Activated CD8-positive, alpha-beta memory T cell treated with anti-CD3 and anti-CD28 coated beads, Interleukin-2, amount 50 U/mL, for 24 hours (primary cell): Measurements from ENCODE around the gene RPL13.
"Not testable (repeated sequence)": the region's sequence is repeated elsewhere in the genome, so short reads cannot be mapped to it uniquely, and the experiment has no call there.

Experiments
- DNase-seq: peaks from one replicate; pipeline ENCODE4 v3.0.0-alpha.2; 2020; ENCODE audit errors: extremely low read depth

The RPL13 gene

DNA sequence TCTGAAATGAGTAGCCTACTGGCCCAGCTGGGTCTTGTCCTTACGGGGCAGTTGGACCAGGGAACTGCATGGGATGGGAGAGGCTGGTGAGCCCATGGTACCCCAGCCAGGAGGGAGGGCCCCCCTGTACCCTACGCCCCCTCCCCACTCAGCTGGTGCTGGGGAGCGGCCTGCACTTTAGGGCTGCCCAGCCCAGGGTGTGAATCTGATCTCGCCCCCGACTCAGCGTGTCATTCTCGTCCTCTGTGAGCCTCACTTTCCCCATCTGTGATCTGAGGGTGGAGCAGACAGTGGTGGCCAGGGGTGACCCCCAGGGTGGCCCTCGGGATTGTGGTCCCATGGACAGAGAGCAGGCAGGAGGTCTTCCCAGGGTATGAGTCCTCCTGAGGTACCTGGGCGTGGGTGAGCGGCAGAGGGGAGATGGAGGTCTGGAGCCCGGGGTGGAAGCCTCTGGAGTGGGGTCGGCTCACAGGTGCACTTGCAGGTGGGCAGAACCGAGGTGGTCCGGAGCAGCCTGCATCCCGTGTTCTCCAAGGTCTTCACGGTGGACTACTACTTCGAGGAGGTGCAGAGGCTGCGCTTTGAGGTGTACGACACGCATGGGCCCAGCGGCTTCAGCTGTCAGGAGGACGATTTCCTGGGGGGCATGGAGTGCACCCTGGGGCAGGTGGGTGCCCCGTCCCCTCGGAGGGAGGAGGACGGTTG, 16.7 kb downstream of the RPL13 start:
- DNase-seq, result no peak

DNA sequence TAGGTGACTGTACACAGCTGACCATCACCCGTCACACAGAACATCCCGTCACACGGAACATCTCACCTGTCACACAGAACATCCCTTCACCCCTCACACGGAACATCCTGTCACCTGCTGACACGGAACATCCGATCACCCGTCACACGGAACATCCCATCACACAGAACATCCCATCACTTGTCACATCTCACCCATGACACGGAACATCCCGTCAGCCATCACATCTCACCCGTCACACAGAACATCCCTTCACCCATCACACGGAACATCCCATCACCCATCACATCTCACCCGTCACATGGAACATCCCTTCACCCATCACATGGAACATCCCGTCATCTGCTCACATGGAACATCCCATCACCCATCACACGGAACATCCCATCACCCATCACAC, 18.9 kb downstream of the RPL13 start:
- DNase-seq, result no peak

- DNase-seq, result no peak
Measured at GRCh38 chr16:89581045-89581695, 20.7 kb downstream of the RPL13 start.

DNA sequence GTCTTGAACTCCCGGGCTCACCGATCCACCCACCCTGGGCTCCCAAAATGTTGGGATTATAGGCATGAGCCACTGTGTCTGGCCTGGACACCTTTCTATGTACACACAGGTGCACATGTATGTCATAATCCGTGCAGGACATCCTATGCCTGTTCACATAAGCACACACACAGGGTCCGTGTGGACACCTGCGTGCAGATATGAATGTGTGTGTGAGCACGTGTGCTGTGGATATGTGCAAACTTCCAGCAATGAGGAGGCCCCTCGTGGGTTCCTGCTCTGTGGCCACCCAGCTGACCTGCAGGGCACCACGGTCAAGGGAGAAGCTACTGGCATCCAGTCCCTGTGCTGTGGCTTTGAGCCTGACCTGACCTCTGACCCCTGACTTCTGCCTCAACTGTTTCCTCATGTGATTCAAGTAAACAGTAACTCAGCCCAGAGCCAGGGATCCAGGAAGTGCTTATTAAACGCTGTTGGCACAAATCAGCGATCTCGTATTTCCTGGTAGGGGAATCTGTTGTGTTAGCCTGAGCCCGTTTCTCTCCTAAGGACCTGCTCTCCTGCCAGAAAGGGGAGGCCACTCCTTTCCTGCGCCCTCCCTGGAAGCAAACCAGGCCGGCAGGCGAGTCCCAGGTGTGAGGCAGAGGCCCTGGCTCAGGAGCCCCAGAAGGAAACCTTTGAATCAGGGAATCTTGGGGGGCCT, 21.5 kb downstream of the RPL13 start:
- DNase-seq, result no peak

DNA sequence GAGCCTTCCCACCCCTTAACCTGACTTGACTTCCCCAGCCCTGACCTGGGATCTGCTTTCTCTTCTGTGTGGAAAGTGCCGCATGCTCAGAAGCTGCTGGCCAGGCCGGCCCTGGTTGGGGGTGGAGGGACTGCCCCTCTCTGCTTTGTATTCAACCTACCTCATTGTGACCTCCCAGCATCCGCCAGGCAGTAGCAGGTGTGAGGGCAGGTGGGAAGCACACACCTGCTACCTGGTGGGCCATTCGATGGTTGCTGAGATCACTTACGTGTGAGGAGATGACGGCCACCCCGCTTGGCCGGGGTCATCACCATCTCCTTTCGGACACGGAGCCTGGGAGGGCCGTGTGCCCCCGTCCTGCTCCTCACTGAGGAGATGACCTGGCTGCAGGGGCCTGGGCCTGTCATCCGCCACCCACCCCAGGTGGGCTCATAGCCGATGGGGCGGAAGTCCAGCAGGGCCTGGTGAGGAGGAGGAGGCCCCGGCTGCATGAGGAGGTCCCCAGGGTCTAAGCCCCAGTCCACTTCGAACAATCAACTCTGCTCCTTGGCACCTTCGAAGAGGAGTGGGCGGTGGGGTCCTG, 22.2 kb downstream of the RPL13 start:
- no peak for DNase-seq

GRCh38 chr16:89583197-89583894, 22.9 kb downstream of the RPL13 start:
- no peak for DNase-seq

DNA sequence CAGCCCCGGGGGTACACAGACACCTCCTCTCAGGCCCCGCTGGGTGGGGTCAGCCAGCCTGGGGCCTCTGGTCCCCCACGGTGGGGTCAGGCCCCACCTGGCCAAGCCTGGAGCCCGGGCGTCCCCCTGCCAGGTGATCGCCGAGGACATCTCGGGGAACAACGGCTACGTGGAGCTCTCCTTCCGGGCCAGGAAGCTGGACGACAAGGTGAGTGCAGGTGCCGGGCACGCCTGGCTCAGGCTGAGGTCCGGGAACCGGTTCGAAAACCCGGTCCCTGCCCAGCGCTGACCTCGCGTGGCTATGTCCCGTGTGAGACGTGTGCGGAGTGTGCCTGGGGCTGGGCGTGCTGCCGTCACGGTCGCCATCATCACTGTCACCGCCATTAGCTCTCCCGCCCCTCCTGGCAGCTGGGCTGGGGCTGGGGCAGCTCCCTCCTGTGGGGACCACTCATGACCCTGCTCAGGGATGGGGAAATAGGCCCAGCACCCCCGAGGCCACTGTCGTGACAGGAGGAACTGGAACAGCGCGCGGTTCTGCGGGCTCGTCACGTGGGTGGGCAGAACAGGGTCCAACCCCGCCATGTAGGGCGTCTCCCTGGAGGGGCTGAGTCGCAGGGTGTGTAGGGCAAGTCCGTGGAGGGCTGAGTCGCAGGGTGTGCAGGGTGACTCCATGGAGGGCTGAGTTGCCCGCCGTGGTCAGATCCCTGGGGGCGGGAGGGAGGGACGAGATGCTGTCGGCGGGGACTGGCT, 23.6 kb downstream of the RPL13 start:
- DNase-seq, result no peak

- no peak for DNase-seq
Measured at GRCh38 chr16:89584768-89585549, 24.5 kb downstream of the RPL13 start.

- DNase-seq, result no peak
Measured at GRCh38 chr16:89586218-89586617, 25.7 kb downstream of the RPL13 start.

- no peak for DNase-seq
Measured at GRCh38 chr16:89586853-89587252, 26.4 kb downstream of the RPL13 start.

GRCh38 chr16:89587676-89588075, 27.2 kb downstream of the RPL13 start:
- not testable (repeated sequence) for DNase-seq

- DNase-seq, result no peak
Measured at GRCh38 chr16:89588413-89589109, 28.1 kb downstream of the RPL13 start.

- no peak for DNase-seq
Measured at GRCh38 chr16:89589241-89589926, 28.9 kb downstream of the RPL13 start.

- DNase-seq, result no peak
Measured at GRCh38 chr16:89593841-89594240, 33.4 kb downstream of the RPL13 start.

- DNase-seq, result no peak
Measured at GRCh38 chr16:89595330-89596060, 35.0 kb downstream of the RPL13 start.

DNA sequence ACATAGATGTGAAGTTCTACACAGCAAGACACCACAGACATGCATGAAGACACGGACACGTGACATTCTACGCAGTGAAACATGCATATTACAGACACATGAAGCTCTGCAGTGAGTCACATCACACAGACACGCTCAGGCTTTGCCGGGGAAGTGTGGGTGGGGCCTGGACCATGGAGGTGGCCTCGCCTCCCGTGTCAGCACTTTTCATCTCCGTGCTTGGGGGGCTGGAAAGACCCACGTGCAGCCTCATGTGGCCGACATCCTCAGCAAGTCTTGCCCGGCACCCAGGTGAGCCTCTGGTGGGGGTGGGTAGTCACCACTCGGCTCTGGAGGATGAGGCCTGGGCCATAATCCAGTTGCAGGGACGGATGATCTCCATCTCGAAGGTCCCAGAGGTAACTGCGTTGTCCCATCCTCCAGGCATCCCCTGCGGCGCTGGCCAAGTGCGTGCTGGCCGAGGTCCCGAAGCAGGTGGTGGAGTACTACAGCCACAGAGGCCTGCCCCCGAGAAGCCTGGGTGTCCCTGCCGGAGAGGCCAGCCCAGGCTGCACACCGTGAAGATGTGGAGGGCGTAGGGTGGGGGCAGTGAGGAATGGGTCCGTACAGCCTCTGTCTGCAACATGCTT, 35.7 kb downstream of the RPL13 start:
- no peak for DNase-seq

- no peak for DNase-seq
Measured at GRCh38 chr16:89596957-89597649, 36.6 kb downstream of the RPL13 start.
